Uterus (tissue), 4 donors: ENCODE results near the gene FAM237A. TPM values are rescaled to one million over a fixed set of nuclear protein-coding genes. Genes with fewer than 3 reads are reported as not detected.

Source experiments
- DNase-seq, 2 donors: peaks; one replicate each; pipeline ENCODE4 v3.0.0-alpha.2; 2019 to 2020
- H3K27ac ChIP-seq, 2 donors: fragments of 200-600 bp; sonication (generic); 1 replicate in 1 of 2; 2 replicates in 1 of 2; pipeline ENCODE4 v1.5.1; 2016 to 2018
- H3K27me3 ChIP-seq, 2 donors: fragments of 200-600 bp; sonication (generic); one replicate each; pipeline ENCODE4 v1.5.1; 2018 to 2019; ENCODE audit warnings: control low read depth in 1 of 2
- H3K36me3 ChIP-seq, 2 donors: fragments of 200-600 bp; sonication (generic); one replicate each; pipeline ENCODE4 v1.5.1; 2019; ENCODE audit warnings: control low read depth in 1 of 2
- H3K4me1 ChIP-seq, 2 donors: fragments of 200-600 bp; sonication (generic); one replicate each; pipeline ENCODE4 v1.5.1; 2018 to 2019; ENCODE audit warnings: control low read depth in 1 of 2
- H3K4me3 ChIP-seq, 2 donors: fragments of 200-600 bp; sonication (generic); 1 replicate in 1 of 2; 2 replicates in 1 of 2; pipeline ENCODE4 v1.5.1; 2018 to 2019; ENCODE audit warnings: mild to moderate bottlenecking in 1 of 2
- H3K9me3 ChIP-seq, 2 donors: fragments of 200-600 bp; sonication (generic); one replicate each; pipeline ENCODE4 v1.5.1; 2019; ENCODE audit warnings: control low read depth in 1 of 2
- POLR2A ChIP-seq, 2 donors: fragments of 450-650 bp; IDR thresholded peaks; one replicate each; pipeline ENCODE4 v1.6.1; 2016; ENCODE audit warnings: antibody characterized with exemption in 2 of 2, mild to moderate bottlenecking in 1 of 2, moderate library complexity in 1 of 2
- intact Hi-C: fragments of 100-400 bp; cut with DNase I; formaldehyde crosslinking; loops from one replicate; pipeline ENCODE4 v1.15.1; 2023; ENCODE audit warnings: low total_unique reads
- total RNA-seq, 4 donors: library from RNA; depleted of rRNA in 3 of 4; stranded (reverse); fragments of >200 nt in 3 of 4; gene quantifications; one replicate each; pipeline versions ENCODE4 v1.1.0 to v1.2.4, GENCODE V29; 2014 to 2023
- TF ChIP-seq, protein P1 (sequence below), 4 experiments: fragments of 200-600 bp in 2 of 4; fragments of 450-650 bp in 2 of 4; sonication (generic) in 2 of 4; IDR thresholded peaks; one replicate each; pipeline ENCODE4 v1.5.1; 2016 to 2019; ENCODE audit warnings: antibody characterized with exemption in 4 of 4, mild to moderate bottlenecking in 2 of 4, moderate library complexity in 1 of 4
- donor health status: DM: yes; HTN: yes; CAD: no.

Gene FAM237A
- total RNA-seq, 4 donors from 2014 or later: not detected

DNA sequence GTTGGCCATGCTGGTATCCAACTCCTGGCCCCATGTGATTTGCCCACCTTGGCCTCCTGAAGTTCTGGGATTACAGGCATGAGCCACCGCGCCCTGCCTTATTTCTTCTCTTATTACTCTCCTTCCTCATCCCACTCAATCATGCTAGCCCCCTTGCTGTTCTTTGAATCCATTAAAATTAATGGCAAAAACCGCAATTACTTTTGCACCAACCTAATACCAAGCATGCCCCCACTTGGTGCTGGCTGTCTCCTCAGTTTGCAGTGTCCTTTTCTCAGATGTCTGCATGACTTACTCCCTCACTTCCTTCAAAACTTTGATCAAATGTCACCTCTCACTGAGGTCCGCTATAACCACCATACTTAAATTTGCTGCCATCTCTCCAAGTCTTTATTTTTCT is 41.3 kb downstream of the FAM237A start:
- no peak overlapping the region for H3K27ac ChIP-seq
- TF ChIP-seq, protein P1, sequence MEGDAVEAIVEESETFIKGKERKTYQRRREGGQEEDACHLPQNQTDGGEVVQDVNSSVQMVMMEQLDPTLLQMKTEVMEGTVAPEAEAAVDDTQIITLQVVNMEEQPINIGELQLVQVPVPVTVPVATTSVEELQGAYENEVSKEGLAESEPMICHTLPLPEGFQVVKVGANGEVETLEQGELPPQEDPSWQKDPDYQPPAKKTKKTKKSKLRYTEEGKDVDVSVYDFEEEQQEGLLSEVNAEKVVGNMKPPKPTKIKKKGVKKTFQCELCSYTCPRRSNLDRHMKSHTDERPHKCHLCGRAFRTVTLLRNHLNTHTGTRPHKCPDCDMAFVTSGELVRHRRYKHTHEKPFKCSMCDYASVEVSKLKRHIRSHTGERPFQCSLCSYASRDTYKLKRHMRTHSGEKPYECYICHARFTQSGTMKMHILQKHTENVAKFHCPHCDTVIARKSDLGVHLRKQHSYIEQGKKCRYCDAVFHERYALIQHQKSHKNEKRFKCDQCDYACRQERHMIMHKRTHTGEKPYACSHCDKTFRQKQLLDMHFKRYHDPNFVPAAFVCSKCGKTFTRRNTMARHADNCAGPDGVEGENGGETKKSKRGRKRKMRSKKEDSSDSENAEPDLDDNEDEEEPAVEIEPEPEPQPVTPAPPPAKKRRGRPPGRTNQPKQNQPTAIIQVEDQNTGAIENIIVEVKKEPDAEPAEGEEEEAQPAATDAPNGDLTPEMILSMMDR (IDR thresholded peaks at IDR 0.05): no peak
- no peak for TF ChIP-seq POLR2A (IDR thresholded peaks at IDR 0.05)
- H3K4me1 ChIP-seq: no peaks in the 10 kb centered on the region
- no peaks in the 10 kb centered on the region for H3K27me3 ChIP-seq
- H3K36me3 ChIP-seq: no peaks in the 10 kb centered on the region
- no peak for DNase-seq
- intact Hi-C loops: no loop called here
- H3K4me3 ChIP-seq: no peak overlapping the region
- H3K9me3 ChIP-seq: no peaks in the 10 kb centered on the region

DNA sequence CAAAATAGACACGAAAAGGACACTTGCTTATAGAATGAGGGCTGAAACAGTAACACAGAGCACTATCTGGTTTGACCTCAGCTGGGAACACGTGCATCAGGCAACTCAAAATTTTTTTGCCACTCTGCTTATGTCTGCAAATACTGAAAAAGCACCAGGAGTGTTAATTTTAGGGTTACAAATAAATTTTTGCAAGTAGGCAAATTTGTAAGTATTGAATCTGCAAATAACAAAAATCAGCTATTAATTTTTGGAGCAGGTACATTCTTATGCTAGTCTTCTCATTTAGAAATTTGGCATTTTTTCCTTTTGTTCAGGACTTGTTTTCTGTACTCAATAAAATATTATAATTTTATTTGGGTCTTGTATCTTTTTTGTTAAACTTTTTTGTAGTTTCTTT is 46.2 kb downstream of the FAM237A start:
- no peaks in the 10 kb centered on the region for H3K4me1 ChIP-seq
- no peak for TF ChIP-seq POLR2A (IDR thresholded peaks at IDR 0.05)
- TF ChIP-seq, protein P1 (IDR thresholded peaks at IDR 0.05): no peak
- H3K4me3 ChIP-seq: no peak overlapping the region
- no peaks in the 10 kb centered on the region for H3K36me3 ChIP-seq
- no peaks in the 10 kb centered on the region for H3K27me3 ChIP-seq
- H3K27ac ChIP-seq: no peak overlapping the region
- no peak for DNase-seq
- intact Hi-C loops: no loop called here
- no peaks in the 10 kb centered on the region for H3K9me3 ChIP-seq

GRCh38 chr2:206688990-206689389 is 46.7 kb downstream of the FAM237A start:
- no peaks in the 10 kb centered on the region for H3K9me3 ChIP-seq
- DNase-seq: no peak
- no peak overlapping the region for H3K27ac ChIP-seq
- H3K27me3 ChIP-seq: no peaks in the 10 kb centered on the region
- no peaks in the 10 kb centered on the region for H3K36me3 ChIP-seq
- TF ChIP-seq POLR2A (IDR thresholded peaks at IDR 0.05): no peak
- TF ChIP-seq, protein P1 (IDR thresholded peaks at IDR 0.05): no peak
- no peaks in the 10 kb centered on the region for H3K4me1 ChIP-seq
- no peak overlapping the region for H3K4me3 ChIP-seq
- intact Hi-C loops: no loop called here

DNA sequence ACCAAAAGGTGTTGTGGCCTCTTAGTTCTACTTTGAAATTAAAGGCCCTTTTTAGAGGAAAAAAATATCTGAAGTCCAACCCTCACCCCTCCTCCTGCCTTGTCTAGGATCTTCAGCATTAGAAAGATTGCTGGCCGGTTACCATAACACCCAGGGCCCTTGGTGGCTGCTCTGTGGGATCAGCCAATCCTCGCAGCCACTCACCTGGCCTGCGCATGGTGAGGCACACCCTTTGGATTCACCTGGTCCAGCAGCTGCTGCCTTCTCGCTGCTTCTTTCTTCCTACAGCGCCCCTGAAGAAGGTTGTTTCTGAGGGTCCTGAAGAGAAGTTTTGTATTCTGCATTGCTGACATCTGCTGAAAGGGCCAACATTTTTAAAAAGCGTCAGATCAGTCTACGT is 50.7 kb downstream of the FAM237A start:
- Histone ChIP-seq H3K9me3 (no peaks in the 10 kb centered on the region), H3K4me1 (no peaks in the 10 kb centered on the region), H3K27ac (no peak overlapping the region), H3K36me3 (no peaks in the 10 kb centered on the region), H3K27me3 (no peaks in the 10 kb centered on the region), H3K4me3 (no peak overlapping the region)
- DNase-seq: no peak
- TF ChIP-seq, protein P1 (IDR thresholded peaks at IDR 0.05): no peak
- no peak for TF ChIP-seq POLR2A (IDR thresholded peaks at IDR 0.05)
- intact Hi-C loops: loop anchor here (10.0 kb wide), 1 partner anchor 782 kb away; no protein-coding TSS in a partner anchor

- H3K36me3 ChIP-seq: no peaks in the 10 kb centered on the region
- DNase-seq: peak in 1 of 2 donors; percentile 21
Measured at GRCh38 chr2:206693399-206694137, 51.3 kb downstream of the FAM237A start.

More at GRCh38 chr2:206693399-206694137, 51.3 kb downstream of the FAM237A start:
- Histone ChIP-seq H3K4me1 (no peaks in the 10 kb centered on the region), H3K27ac (no peak overlapping the region), H3K27me3 (no peaks in the 10 kb centered on the region), H3K4me3 (no peak overlapping the region), H3K9me3 (no peaks in the 10 kb centered on the region)
- TF ChIP-seq, protein P1 (IDR thresholded peaks at IDR 0.05): peak; percentile 42 to 64 (median 56)
- TF ChIP-seq POLR2A (IDR thresholded peaks at IDR 0.05): no peak
- intact Hi-C loops: loop anchor here (10.0 kb wide), 1 partner anchor 781 kb away; no protein-coding TSS in a partner anchor
